ENCODE measurements around the gene TARS1.
"Not testable (repeated sequence)": the region's sequence is repeated elsewhere in the genome, so short reads cannot be mapped to it uniquely, and the experiment has no call there.

The TARS1 gene

GRCh38 chr5:33513462-33514185 is 72.9 kb downstream of the TARS1 start:
- H3K36me3 ChIP-seq, result no peaks in the 10 kb centered on the region
- H3K4me3 ChIP-seq (ENCODE audit: low read depth in 1 of 2, low read length in 1 of 2), result no peak overlapping the region
- TF ChIP-seq CTCF (IDR thresholded peaks at IDR 0.05), result no peak

GRCh38 chr5:33515366-33515765 is 74.6 kb downstream of the TARS1 start:
- not testable (repeated sequence) for H3K4me1 ChIP-seq (ENCODE audit: control insufficient read depth in 1 of 2, insufficient read depth in 1 of 2, low read depth in 1 of 2, low read length in 1 of 2); H3K9me3 ChIP-seq; H3K27ac ChIP-seq; H3K27me3 ChIP-seq; H3K4me3 ChIP-seq (ENCODE audit: low read depth in 1 of 2, low read length in 1 of 2); H3K36me3 ChIP-seq

More at GRCh38 chr5:33513462-33514185, 72.9 kb downstream of the TARS1 start:
- Histone ChIP-seq H3K27me3 (no peaks in the 10 kb centered on the region), H3K27ac (no peak overlapping the region), H3K4me1 (ENCODE audit: control insufficient read depth in 1 of 2, insufficient read depth in 1 of 2, low read depth in 1 of 2, low read length in 1 of 2) (no peaks in the 10 kb centered on the region), H3K9me3 (no peaks in the 10 kb centered on the region)

DNA sequence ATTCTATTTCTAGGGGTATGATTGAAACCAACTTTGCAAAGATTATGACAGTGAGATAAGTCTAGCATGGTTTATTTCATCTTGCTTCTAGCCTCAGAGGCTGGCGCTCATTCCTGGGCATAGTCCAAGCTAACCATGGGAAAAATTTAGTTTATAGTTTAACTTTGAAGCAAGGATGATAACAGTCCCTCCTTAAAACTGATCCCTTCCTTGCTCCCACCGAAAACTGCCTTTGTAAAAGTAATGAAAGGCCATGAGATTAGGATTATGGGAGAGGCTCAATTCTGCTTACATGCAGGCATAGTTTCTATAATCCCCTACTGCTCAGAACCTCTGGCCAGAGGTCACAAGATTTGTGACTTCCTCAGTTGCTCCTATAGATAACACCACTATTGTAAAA is 75.7 kb downstream of the TARS1 start:
- H3K9me3 ChIP-seq, result no peaks in the 10 kb centered on the region

More for the DNA sequence above, 75.7 kb downstream of the TARS1 start:
- no peaks in the 10 kb centered on the region for H3K4me1 ChIP-seq (ENCODE audit: control insufficient read depth in 1 of 2, insufficient read depth in 1 of 2, low read depth in 1 of 2, low read length in 1 of 2)
- H3K36me3 ChIP-seq, result no peaks in the 10 kb centered on the region
- H3K27ac ChIP-seq, result no peak overlapping the region
- TF ChIP-seq CTCF (IDR thresholded peaks at IDR 0.05), result no peak
- H3K27me3 ChIP-seq, result no peaks in the 10 kb centered on the region
- no peak overlapping the region for H3K4me3 ChIP-seq (ENCODE audit: low read depth in 1 of 2, low read length in 1 of 2)

Measured in neutrophil (primary cell).